Astrocyte (in vitro differentiated cells and primary cell): ENCODE data around the gene SH2D6.

ENCODE experiments used
- EZH2 ChIP-seq: IDR thresholded peaks from 2 replicates; pipeline ENCODE4 v1.6.1; 2012; ENCODE audit warnings: mild to moderate bottlenecking, low read length, inconsistent platforms; ENCODE audit not compliant: insufficient read depth
- TF ChIP-seq, protein P1 (sequence below): IDR thresholded peaks from 2 replicates; pipeline ENCODE4 v1.5.1; 2011; ENCODE audit warnings: low read depth, mild to moderate bottlenecking, inconsistent platforms, low read length, moderate library complexity; ENCODE audit not compliant: insufficient read depth

DNA sequence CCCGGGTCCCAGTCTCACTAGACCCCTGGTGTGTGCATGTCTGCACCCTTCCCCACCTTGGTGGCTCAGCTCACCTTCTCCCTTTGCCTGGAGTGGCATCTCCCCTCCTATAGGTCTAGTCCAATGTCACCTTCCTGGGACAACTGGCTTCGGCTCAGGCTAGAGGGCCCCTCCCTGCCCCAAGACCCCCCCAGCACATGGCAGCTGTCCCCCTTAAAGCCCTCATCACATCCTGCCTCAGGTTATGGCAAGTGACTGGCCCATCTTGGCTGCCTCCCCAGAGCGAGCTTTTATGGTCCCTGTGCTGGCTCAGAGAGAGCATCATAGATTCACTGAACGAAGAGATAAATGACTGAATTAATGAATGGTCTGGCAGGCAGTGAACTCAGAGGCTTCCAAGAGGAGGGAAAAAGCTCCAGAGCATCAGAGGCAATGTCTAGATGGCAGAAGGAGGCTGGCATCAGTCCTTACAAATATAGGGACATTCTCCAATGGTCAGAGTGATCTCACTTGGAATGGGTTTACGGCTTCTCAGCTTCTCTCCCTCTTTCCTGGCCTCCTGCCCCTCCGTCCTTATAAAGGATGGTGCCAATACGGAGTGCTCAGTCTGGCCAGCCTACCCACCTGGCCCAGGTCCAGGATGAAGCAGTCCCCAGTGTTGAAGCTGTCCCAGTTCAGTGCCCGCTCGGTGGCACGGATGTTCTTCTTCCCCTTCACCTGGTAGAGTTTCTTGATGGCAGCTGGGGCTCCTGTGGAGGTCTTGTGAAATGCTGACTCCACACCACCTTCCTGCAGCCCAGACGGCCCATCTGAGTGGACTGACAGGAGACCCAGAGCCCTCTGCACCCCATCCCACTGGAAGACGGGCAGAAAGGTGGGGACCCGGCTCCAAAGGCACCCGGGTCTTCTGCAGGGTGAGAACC lies 17.7 kb upstream of the SH2D6 start:
- TF ChIP-seq, protein P1, sequence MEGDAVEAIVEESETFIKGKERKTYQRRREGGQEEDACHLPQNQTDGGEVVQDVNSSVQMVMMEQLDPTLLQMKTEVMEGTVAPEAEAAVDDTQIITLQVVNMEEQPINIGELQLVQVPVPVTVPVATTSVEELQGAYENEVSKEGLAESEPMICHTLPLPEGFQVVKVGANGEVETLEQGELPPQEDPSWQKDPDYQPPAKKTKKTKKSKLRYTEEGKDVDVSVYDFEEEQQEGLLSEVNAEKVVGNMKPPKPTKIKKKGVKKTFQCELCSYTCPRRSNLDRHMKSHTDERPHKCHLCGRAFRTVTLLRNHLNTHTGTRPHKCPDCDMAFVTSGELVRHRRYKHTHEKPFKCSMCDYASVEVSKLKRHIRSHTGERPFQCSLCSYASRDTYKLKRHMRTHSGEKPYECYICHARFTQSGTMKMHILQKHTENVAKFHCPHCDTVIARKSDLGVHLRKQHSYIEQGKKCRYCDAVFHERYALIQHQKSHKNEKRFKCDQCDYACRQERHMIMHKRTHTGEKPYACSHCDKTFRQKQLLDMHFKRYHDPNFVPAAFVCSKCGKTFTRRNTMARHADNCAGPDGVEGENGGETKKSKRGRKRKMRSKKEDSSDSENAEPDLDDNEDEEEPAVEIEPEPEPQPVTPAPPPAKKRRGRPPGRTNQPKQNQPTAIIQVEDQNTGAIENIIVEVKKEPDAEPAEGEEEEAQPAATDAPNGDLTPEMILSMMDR: no peak
- no peak for TF ChIP-seq EZH2
